Activated effector memory CD4-positive, alpha-beta T cell treated with anti-CD3 and anti-CD28 coated beads, Interleukin-2, amount 50 U/mL, for 16 hours (primary cell): ENCODE measurements around the gene XIRP2.
"Not testable (repeated sequence)": the region's sequence is repeated elsewhere in the genome, so short reads cannot be mapped to it uniquely, and the experiment has no call there.

Source experiments
- DNase-seq: peaks from one replicate; pipeline ENCODE4 v3.0.0-alpha.2; 2020

XIRP2 gene

GRCh38 chr2:166934817-166935216 is 46.5 kb downstream of the XIRP2 start:
- no peak for DNase-seq

GRCh38 chr2:166942377-166942776 is 54.1 kb downstream of the XIRP2 start:
- no peak for DNase-seq

GRCh38 chr2:166944909-166945308 is 56.6 kb downstream of the XIRP2 start:
- no peak for DNase-seq

GRCh38 chr2:166957686-166958085 is 69.4 kb downstream of the XIRP2 start:
- DNase-seq = no peak

- no peak for DNase-seq
Observed at GRCh38 chr2:166958986-166959481, 70.8 kb downstream of the XIRP2 start.

GRCh38 chr2:166959556-166959955 is 71.3 kb downstream of the XIRP2 start:
- DNase-seq = no peak

- no peak for DNase-seq
Observed at GRCh38 chr2:166960702-166961270, 72.5 kb downstream of the XIRP2 start.

- no peak for DNase-seq
Observed at GRCh38 chr2:166961933-166962332, 73.7 kb downstream of the XIRP2 start.

GRCh38 chr2:166969486-166969885 is 81.2 kb downstream of the XIRP2 start:
- DNase-seq = no peak

GRCh38 chr2:166972002-166972401 is 83.7 kb downstream of the XIRP2 start:
- no peak for DNase-seq

- DNase-seq = no peak
Observed at GRCh38 chr2:166972418-166972817, 84.1 kb downstream of the XIRP2 start.

- no peak for DNase-seq
Observed at GRCh38 chr2:166984188-166984587, 95.9 kb downstream of the XIRP2 start.

GRCh38 chr2:166984797-166985196 is 96.5 kb downstream of the XIRP2 start:
- no peak for DNase-seq

GRCh38 chr2:166994588-166995336 is 106.5 kb downstream of the XIRP2 start:
- no peak for DNase-seq

- no peak for DNase-seq
Observed at GRCh38 chr2:166996465-166996864, 108.2 kb downstream of the XIRP2 start.

- no peak for DNase-seq
Observed at GRCh38 chr2:167001165-167001564, 112.9 kb downstream of the XIRP2 start.

- DNase-seq = no peak
Observed at GRCh38 chr2:167005096-167005495, 116.8 kb downstream of the XIRP2 start.

- DNase-seq = no peak
Observed at GRCh38 chr2:167013227-167013626, 124.9 kb downstream of the XIRP2 start.

GRCh38 chr2:167015806-167016205 is 127.5 kb downstream of the XIRP2 start:
- no peak for DNase-seq

- DNase-seq = no peak
Observed at GRCh38 chr2:167017021-167017420, 128.7 kb downstream of the XIRP2 start.

- DNase-seq = no peak
Observed at GRCh38 chr2:167018590-167018989, 130.3 kb downstream of the XIRP2 start.

GRCh38 chr2:167028503-167028902 is 140.2 kb downstream of the XIRP2 start:
- no peak for DNase-seq

- DNase-seq = not testable (repeated sequence)
Observed at GRCh38 chr2:167034976-167035375, 146.7 kb downstream of the XIRP2 start.

- no peak for DNase-seq
Observed at GRCh38 chr2:167048829-167049228, 160.5 kb downstream of the XIRP2 start.

GRCh38 chr2:167049659-167050058 is 161.4 kb downstream of the XIRP2 start:
- DNase-seq = no peak
